IPS-NIHi7 (cell line): ENCODE measurements around the gene FOXP3.

Source experiments
- DNase-seq: peaks from one replicate; pipeline ENCODE4 v3.0.0; 2012; ENCODE audit warnings: mixed read lengths; ENCODE audit errors: extremely low spot score

Gene FOXP3

DNA sequence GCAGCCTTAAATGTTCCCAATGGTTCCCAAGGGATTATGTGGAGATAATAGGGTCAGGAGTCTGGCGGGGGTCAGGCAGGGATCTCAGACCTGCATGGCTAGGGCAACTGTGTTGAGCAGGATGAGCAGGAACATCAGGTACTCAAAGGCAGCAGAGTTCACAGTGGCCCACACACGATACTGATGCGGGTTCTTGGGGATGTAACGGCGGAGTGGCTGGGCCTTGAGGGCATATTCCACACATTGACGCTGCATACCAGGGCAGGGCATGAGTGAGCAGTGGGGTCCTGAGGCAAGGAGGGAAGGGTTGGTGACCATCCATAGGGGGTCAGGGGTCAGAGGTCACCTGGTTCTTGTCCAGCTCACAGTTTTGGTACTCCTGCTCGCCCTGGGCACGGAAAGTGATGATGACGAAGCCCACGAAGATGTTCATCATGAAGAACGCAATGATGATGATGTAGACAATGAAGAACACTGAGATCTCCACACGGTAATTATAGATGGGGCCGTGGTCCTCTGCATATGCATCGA lies 49.4 kb downstream of the FOXP3 start:
- DNase-seq = no peak

DNA sequence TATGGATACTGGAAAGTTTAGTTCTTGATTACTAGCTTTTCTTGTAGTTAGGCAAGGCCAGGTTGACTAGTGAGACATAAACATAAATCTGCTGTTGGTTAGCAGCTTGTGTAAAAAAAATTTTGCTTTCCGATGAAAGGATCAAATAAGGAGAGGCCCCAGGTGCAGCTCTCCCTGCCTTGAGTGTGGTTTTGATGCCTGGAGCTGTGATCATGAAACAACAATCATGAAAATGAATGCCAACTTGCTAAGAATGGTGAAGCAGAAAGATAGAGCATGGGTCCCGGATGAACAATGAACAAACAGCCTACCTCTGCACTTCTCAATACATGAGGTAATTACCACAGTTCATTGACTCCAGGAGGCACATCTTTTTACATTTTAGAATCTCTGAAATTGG lies 50.1 kb downstream of the FOXP3 start:
- no peak for DNase-seq

DNA sequence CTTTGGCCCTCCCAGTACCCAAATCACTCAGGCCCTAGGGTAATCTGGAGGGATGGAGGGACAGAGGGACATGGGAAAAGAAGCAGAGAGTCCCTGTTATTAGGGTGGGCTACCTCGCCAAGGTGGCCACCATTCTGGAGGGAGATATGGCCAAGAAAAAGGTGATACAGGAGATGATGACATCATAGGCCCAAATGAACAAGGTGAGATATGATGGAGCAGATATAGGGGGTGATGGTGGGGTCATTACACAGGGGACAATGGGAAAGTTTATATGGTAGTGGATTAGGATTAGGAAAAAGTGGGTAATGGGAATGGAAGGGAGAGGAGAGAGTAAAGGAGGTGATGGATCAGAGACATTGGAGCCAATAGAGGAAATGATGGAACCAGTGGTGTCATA lies 51.6 kb downstream of the FOXP3 start:
- no peak for DNase-seq

DNA sequence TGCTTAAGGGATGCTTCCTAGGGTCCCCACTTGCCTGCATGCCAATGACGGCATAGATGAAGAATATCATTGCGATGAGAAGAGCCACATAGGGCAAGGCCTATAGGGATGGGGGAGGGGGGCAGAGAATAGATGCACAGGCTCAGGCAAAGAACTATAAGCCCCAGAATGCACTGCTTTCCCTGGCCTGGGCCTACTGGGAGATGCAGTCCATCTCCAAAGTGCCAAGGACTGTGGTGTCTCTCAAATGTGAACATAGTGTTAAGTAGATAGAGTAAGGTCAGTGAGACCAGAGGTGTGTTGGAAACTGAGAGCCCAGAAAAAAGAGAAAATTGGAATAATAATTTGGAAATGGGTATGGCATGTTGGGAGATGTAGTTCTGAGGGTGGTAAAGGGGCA lies 52.3 kb downstream of the FOXP3 start:
- DNase-seq = no peak

DNA sequence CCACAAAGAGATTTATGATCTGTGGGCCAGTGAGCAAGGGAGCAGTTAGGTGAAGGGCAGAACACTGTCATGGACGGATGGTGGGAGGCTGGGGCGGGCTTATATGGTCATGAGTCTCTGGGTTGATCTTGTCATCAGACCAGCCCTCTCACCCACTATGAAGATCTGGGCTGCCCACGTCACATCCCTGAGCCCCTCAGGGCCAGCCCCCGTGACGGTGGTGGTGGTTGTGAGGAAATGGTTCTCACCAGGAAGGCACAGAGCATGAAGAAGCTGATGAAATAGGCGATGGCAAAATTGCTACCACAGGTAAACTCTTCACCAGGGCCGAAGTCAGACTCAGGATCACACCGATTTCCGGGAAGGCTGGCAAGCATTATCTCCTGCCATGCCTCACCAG lies 53.4 kb downstream of the FOXP3 start:
- DNase-seq = no peak

DNA sequence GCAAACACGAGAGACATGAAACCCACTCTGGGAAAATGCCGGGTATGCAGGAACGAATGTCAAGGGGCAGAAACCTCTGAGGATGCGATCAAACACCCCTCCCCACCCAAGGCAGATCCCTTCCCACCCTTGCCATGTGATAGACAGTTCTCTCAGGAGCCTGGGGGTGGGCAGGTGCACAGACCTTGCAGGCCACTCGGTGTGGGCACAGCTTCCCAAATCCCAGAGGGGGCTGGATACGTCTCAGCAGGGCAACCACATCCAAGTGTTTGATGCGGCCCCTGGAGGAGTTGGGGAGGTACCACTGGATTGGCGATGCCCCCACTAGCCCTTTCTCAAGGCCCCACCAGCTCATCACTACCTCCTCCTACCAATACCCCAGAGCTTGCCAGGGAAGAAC lies 54.1 kb downstream of the FOXP3 start:
- DNase-seq = no peak

DNA sequence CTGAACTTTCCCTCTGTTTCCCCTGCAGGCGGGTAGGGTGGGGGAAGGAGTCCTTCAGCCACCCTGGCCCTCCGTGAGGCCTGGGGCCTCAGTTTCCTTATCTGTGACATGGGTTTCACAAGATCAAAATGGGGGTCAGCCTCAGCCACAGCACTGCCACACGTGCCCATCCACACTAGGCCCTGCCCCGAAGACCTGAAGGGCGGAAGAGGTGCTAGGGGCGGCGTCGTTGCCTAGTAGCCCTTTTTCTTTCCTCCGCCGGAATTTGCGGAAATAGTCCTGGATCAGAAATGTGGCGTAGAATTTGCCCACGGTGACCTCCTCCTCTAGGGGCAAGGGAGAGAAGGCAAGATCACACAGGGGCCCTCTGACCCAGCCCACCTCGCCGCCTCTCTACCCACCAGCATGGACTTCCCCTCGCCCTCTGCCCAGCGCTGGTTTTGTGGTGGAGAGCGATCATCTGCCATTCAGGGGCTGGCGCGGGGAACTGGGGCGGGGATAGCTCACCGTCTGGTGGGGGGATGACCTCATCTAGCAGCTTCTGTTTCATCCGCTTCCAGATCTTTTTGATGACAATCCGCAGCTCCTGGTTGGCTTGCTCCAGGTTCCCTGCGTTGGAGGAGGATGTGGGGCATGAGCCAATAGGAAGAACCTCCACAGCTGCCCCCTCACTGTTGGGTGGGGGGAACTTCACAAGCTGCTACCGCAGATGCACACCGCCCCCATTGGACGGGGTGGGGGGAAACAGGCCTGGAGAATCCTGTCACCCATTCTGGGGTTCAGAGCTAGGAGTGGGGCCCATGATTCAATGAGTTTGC lies 54.9 kb downstream of the FOXP3 start:
- peak; percentile 58 for DNase-seq

DNA sequence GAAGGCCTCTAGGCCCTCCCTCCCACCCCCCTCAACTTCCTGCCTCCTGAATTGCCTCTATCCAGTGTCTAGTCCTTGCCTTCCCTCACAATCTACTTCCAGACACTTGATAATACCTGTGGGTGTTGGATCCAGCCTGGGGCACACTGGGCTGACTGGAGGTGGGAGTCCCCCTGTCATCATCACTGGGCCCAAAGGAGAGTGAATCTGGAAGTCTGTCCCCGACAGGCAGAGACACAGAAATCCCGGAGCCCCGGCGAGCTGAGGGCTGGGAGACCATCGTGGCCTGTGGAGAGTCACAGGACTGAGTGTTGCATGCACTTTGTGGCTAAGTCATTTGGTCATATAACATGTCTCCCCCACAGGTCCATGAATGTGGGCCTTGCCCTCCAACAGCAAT lies 56.1 kb downstream of the FOXP3 start:
- no peak for DNase-seq

DNA sequence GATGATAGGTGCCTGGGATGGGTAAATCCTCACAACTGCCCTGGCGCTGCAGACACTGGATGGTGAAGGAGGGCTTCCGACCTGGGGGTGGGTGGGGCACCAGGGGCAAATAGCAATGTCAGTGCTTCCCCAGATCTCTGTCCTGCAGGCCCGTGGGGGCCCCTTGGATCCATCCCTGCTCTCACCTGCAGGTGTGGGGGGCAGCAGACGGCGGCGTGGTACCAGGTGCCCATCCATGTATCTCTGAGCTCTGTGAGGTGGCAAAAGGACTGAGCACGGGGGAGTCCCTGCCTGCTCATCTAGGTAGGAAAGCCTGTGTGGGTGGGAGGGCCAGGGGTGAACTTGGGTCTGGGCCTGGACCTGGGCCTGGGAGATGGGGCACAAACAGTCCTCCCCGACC lies 58.0 kb downstream of the FOXP3 start:
- DNase-seq = no peak

DNA sequence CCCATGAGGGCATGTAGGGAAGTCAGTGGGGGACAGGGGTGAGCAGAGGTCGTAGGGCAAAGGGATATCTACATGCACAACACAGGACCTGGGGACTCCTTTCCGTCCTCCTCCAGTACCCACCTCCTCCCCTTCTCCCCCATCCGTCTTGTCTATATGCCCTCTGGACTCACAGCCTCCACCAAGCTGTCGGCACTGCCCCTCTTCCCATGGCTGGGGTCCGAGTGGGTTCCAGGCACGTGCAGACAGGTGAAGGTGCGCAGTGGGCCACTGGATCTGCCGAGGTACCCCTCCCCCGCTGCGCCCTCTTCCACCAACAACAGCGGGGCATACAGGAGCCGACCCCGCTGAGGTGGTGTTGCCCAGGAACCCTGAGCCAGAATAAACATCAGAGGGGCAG lies 59.1 kb downstream of the FOXP3 start:
- no peak for DNase-seq

DNA sequence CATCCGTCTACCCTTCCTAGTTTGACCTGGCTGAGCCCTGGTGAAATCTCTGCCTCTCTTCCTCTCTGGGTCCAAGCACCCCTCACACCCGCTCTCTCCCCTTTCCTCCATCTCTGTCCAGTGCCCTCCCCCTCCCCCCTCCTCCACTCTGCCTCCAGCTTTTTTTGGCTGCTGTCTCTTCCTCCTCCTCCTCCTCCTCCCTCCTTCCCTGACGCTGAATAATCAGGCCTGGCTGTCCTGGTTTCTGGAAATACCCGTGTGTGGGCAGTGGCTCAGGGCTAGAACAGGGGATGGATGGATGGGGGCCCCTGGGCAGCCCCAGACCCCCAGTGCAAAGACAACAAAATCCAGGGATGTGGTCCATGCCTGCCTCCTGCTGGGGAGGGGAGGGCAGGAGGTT lies 59.8 kb downstream of the FOXP3 start:
- DNase-seq = no peak

DNA sequence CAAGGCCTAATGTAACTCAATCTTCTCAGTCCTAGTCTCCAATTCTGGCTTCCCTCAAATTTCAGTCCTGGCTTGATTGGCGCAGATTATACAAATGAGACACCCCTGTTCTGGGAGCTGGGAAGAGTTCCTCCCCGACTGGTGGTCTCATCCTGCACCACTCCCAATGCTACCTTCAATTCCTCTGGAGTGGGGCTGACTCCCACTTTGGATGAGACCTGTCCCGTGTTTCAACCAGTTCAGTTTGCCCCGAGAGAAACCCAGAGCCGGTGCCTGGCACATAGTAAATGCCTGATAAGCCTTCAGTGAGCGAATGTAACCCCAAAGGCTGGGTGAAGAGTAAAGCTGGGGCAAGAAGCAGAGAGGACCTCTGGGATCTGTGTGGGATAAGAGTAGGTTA lies 60.5 kb downstream of the FOXP3 start:
- DNase-seq = no peak

DNA sequence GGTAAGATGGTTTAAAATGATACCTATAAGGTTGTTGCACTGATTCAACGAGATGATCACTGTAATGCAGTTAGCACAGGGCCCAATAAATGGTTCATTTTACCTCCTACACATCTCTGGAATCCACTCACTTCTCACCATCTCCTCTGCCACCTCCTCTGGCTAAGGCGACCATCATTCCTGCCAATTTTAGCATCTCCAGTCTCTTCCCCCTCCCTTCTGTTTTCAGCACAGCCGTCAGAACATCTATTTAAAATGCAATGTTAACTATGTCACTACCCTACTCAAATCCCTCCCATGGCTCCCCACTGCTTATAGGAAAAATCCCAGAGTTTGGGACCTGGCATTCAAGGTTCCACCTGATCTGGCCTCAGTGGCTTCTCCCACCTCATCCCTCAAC lies 61.0 kb downstream of the FOXP3 start:
- DNase-seq = no peak

DNA sequence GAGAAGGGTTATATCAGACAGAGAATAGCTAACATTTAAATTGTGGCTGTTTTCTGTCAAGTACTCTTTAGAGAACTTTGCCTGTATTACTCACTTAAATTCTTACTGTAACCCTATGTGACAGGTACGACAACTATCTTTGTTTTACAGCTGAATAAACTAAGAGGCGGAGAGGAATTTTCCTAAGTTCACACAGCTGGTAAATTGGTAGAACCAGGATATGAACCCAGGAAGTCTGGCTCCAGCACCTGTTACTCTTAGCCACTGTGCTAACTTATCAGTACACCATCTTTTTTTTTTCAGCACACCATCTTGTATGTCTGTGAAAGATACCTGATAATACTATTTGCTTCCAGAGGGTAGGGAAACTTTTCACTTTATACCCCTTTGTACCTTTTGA lies 62.5 kb downstream of the FOXP3 start:
- no peak for DNase-seq
